ENCODE data around the gene FDXR. TPM values are rescaled to one million over a fixed set of nuclear protein-coding genes. Genes with fewer than 3 reads are reported as not detected.

Gene FDXR
- total and polyA plus RNA-seq, 9 of the 15 experiments (the other 6 are each of a cell fraction or from before 2014, with no cell fraction given): 0.89 to 70.7 (median 30.9) TPM

DNA sequence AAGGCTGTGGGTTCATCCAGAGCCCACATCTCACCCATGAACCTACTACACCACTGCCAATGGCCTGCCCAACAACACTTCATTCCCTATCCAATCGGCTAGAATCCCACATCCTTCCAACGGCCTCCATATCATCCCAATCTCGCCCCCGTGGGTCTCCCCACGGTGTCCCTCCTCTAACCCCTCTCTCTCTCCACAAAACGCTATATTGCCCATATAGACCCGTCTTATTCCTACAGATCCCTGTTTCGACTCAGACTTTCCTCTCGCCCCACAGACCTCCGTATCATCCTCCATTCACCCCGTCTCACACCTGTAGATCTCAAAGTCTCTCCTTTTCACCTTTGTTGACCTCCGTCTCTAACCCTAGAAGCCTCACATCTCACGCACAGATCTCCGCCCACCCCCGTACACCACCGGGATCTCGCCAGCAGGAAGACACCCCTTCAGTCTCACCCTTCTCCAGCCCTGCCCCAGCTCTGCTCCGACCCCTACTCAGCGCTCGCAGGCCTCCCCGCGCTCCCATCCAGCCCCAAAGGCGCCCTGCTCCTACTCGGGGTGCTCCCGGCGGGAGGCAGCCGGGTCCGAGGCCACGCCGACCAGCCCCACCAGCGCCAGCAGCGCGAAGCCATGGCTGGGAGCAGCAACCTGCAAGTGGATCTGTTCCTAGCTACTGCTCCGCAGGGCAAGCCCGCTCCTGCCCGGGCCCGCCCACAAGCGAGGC lies at the start of gene FDXR (continued):
- TF ChIP-seq, protein P1, sequence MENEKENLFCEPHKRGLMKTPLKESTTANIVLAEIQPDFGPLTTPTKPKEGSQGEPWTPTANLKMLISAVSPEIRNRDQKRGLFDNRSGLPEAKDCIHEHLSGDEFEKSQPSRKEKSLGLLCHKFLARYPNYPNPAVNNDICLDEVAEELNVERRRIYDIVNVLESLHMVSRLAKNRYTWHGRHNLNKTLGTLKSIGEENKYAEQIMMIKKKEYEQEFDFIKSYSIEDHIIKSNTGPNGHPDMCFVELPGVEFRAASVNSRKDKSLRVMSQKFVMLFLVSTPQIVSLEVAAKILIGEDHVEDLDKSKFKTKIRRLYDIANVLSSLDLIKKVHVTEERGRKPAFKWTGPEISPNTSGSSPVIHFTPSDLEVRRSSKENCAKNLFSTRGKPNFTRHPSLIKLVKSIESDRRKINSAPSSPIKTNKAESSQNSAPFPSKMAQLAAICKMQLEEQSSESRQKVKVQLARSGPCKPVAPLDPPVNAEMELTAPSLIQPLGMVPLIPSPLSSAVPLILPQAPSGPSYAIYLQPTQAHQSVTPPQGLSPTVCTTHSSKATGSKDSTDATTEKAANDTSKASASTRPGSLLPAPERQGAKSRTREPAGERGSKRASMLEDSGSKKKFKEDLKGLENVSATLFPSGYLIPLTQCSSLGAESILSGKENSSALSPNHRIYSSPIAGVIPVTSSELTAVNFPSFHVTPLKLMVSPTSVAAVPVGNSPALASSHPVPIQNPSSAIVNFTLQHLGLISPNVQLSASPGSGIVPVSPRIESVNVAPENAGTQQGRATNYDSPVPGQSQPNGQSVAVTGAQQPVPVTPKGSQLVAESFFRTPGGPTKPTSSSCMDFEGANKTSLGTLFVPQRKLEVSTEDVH (IDR thresholded peaks at IDR 0.05; ENCODE audit: low read depth, partially characterized antibody): no peak
- TF ChIP-seq SRSF7 (optimal IDR thresholded peaks at IDR 0.05; ENCODE audit: low read depth, low read length) (no peak), ETV5 (CRISPR knock-in tag; IDR thresholded peaks at IDR 0.05; ENCODE audit: low read depth) (peak; percentile 62; the same call in 1 of the 2 replicates), L3MBTL2 (IDR thresholded peaks at IDR 0.05) (no peak), NBN (IDR thresholded peaks at IDR 0.05; ENCODE audit: low read depth) (no peak), FUS (optimal IDR thresholded peaks at IDR 0.05; ENCODE audit: low read depth, low read length) (no peak), MIER1 (IDR thresholded peaks at IDR 0.05; ENCODE audit: low read depth) (0 out of 2 replicates have a peak, but pooled peaks have one; percentile 20), PURB (CRISPR knock-in tag; IDR thresholded peaks at IDR 0.05; ENCODE audit: low read depth) (no peak), TAL1 (IDR thresholded peaks at IDR 0.05) (no peak), POLR2H (tag; IDR thresholded peaks at IDR 0.05; ENCODE audit: low read depth) (peak; percentile 90; the same call in 1 of the 2 replicates), WHSC1 (IDR thresholded peaks at IDR 0.05; ENCODE audit: low read length) (no peak)
- TF ChIP-seq, protein P2, sequence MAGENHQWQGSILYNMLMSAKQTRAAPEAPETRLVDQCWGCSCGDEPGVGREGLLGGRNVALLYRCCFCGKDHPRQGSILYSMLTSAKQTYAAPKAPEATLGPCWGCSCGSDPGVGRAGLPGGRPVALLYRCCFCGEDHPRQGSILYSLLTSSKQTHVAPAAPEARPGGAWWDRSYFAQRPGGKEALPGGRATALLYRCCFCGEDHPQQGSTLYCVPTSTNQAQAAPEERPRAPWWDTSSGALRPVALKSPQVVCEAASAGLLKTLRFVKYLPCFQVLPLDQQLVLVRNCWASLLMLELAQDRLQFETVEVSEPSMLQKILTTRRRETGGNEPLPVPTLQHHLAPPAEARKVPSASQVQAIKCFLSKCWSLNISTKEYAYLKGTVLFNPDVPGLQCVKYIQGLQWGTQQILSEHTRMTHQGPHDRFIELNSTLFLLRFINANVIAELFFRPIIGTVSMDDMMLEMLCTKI (IDR thresholded peaks at IDR 0.05; ENCODE audit: partially characterized antibody): no peak
- TF ChIP-seq, protein P3, sequence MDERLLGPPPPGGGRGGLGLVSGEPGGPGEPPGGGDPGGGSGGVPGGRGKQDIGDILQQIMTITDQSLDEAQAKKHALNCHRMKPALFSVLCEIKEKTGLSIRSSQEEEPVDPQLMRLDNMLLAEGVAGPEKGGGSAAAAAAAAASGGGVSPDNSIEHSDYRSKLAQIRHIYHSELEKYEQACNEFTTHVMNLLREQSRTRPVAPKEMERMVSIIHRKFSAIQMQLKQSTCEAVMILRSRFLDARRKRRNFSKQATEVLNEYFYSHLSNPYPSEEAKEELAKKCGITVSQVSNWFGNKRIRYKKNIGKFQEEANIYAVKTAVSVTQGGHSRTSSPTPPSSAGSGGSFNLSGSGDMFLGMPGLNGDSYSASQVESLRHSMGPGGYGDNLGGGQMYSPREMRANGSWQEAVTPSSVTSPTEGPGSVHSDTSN (CRISPR knock-in tag; IDR thresholded peaks at IDR 0.05; ENCODE audit: low read depth): no peak
- TF ChIP-seq, protein P3 (tag; conservative IDR thresholded peaks at IDR 0.05; ENCODE audit: low read depth): no peak
- TF ChIP-seq, protein P4, sequence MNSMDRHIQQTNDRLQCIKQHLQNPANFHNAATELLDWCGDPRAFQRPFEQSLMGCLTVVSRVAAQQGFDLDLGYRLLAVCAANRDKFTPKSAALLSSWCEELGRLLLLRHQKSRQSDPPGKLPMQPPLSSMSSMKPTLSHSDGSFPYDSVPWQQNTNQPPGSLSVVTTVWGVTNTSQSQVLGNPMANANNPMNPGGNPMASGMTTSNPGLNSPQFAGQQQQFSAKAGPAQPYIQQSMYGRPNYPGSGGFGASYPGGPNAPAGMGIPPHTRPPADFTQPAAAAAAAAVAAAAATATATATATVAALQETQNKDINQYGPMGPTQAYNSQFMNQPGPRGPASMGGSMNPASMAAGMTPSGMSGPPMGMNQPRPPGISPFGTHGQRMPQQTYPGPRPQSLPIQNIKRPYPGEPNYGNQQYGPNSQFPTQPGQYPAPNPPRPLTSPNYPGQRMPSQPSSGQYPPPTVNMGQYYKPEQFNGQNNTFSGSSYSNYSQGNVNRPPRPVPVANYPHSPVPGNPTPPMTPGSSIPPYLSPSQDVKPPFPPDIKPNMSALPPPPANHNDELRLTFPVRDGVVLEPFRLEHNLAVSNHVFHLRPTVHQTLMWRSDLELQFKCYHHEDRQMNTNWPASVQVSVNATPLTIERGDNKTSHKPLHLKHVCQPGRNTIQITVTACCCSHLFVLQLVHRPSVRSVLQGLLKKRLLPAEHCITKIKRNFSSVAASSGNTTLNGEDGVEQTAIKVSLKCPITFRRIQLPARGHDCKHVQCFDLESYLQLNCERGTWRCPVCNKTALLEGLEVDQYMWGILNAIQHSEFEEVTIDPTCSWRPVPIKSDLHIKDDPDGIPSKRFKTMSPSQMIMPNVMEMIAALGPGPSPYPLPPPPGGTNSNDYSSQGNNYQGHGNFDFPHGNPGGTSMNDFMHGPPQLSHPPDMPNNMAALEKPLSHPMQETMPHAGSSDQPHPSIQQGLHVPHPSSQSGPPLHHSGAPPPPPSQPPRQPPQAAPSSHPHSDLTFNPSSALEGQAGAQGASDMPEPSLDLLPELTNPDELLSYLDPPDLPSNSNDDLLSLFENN (IDR thresholded peaks at IDR 0.05; ENCODE audit: low read depth in 2 of 2, low read length in 2 of 2): peak in 1 of 2 experiments; percentile 47; a peak in 1 of 4 replicates
- TF ChIP-seq, protein P5, sequence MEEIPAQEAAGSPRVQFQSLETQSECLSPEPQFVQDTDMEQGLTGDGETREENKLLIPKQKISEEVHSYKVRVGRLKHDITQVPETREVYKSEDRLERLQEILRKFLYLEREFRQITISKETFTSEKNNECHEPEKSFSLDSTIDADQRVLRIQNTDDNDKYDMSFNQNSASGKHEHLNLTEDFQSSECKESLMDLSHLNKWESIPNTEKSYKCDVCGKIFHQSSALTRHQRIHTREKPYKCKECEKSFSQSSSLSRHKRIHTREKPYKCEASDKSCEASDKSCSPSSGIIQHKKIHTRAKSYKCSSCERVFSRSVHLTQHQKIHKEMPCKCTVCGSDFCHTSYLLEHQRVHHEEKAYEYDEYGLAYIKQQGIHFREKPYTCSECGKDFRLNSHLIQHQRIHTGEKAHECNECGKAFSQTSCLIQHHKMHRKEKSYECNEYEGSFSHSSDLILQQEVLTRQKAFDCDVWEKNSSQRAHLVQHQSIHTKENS (CRISPR knock-in tag; IDR thresholded peaks at IDR 0.05): no peak
